Activated T-cell treated with anti-CD3 and anti-CD28 coated beads, Interleukin-2, amount 50 U/mL, for 72 hours (primary cell): Measurements from ENCODE around the gene PEX5L. TPM values are rescaled to one million over a fixed set of nuclear protein-coding genes. Genes with fewer than 3 reads are reported as not detected.

Source experiments
- ATAC-seq, 2 donors: fragments of 150-1000 bp; cut with Tn5 transposase; replicated peaks in 1 of 2; 2 replicates each; pipeline ENCODE4 v1.10.0; 2021; ENCODE audit warnings: moderate library complexity in 2 of 2, mild to moderate bottlenecking in 1 of 2
- DNase-seq, 2 donors: peaks; one replicate each; pipeline ENCODE4 v3.0.0; 2021 to 2022; ENCODE audit warnings: mixed read lengths in 1 of 2
- H3K27ac Mint-ChIP-seq: one replicate; pipeline ENCODE4 v1.8.0; 2022; ENCODE audit warnings: mild to moderate bottlenecking, moderate library complexity, mixed read lengths
- H3K27me3 Mint-ChIP-seq: one replicate; pipeline ENCODE4 v1.8.0; 2022; ENCODE audit warnings: low read depth, mixed read lengths
- H3K36me3 Mint-ChIP-seq, 2 donors: one replicate each; pipeline ENCODE4 v1.8.0; 2022; ENCODE audit warnings: mixed read lengths in 2 of 2, mild to moderate bottlenecking in 1 of 2; ENCODE audit not compliant: insufficient read depth in 2 of 2
- H3K4me1 Mint-ChIP-seq: one replicate; pipeline ENCODE4 v1.8.0; 2022; ENCODE audit warnings: low read depth, mixed read lengths
- H3K4me3 Mint-ChIP-seq, 2 donors: one replicate each; pipeline ENCODE4 v1.8.0; 2022; ENCODE audit warnings: mild to moderate bottlenecking in 2 of 2, mixed read lengths in 2 of 2, moderate library complexity in 2 of 2
- H3K9me3 Mint-ChIP-seq, 2 donors: one replicate each; pipeline ENCODE4 v1.8.0; 2022; ENCODE audit warnings: mixed read lengths in 2 of 2
- total RNA-seq, 2 donors: library from RNA; stranded (reverse); gene quantifications; one replicate each; pipeline ENCODE4 v1.2.3, GENCODE V29; 2022

Gene PEX5L
- total RNA-seq, 2 donors from 2014 or later: 0.23 to 0.31 TPM

GRCh38 chr3:179829401-179829800 is 207.3 kb downstream of the PEX5L start:
- Mint-ChIP-seq H3K9me3 (no peaks in the 10 kb centered on the region), H3K4me1 (no peaks in the 10 kb centered on the region), H3K27me3 (no peaks in the 10 kb centered on the region), H3K4me3 (no peak overlapping the region), H3K27ac (no peak overlapping the region), H3K36me3 (no peaks in the 10 kb centered on the region)
- DNase-seq (no peak), ATAC-seq (no peak)

GRCh38 chr3:179828738-179829137 is 208.0 kb downstream of the PEX5L start:
- Mint-ChIP-seq H3K36me3 (no peaks in the 10 kb centered on the region), H3K27me3 (no peaks in the 10 kb centered on the region), H3K9me3 (no peaks in the 10 kb centered on the region), H3K4me3 (no peak overlapping the region), H3K4me1 (no peaks in the 10 kb centered on the region), H3K27ac (no peak overlapping the region)
- no peak for ATAC-seq
- DNase-seq: no peak

DNA sequence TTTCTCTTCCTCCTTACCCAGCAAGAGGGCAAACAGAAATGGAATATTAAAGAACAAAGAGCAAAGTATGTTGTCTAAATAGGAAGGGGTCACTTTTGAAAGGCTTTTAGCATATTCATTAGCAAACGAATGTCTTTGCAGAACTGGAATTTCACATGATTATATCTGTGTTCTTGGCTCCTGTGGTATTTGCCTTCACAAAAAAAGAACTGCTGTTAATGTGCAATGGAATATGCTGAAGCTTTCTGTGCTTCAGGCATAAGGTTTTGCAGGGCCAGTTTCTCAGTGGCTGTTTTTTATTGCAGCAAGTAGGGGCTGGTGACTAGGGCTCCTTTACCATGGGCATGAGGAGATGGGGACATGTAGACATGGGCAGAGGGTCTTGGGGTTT is 210.5 kb downstream of the PEX5L start:
- Mint-ChIP-seq H3K36me3 (no peaks in the 10 kb centered on the region), H3K27ac (no peak overlapping the region), H3K27me3 (no peaks in the 10 kb centered on the region), H3K4me1 (no peaks in the 10 kb centered on the region), H3K4me3 (no peak overlapping the region), H3K9me3 (no peaks in the 10 kb centered on the region)
- DNase-seq: no peak
- ATAC-seq: no peak

GRCh38 chr3:179825527-179826246 is 211.1 kb downstream of the PEX5L start:
- no peak for DNase-seq
- no peaks in the 10 kb centered on the region for H3K9me3 Mint-ChIP-seq
- H3K36me3 Mint-ChIP-seq: no peaks in the 10 kb centered on the region
- H3K27me3 Mint-ChIP-seq: no peaks in the 10 kb centered on the region
- no peak overlapping the region for H3K4me3 Mint-ChIP-seq
- no peak for ATAC-seq
- no peak overlapping the region for H3K27ac Mint-ChIP-seq
- no peaks in the 10 kb centered on the region for H3K4me1 Mint-ChIP-seq

DNA sequence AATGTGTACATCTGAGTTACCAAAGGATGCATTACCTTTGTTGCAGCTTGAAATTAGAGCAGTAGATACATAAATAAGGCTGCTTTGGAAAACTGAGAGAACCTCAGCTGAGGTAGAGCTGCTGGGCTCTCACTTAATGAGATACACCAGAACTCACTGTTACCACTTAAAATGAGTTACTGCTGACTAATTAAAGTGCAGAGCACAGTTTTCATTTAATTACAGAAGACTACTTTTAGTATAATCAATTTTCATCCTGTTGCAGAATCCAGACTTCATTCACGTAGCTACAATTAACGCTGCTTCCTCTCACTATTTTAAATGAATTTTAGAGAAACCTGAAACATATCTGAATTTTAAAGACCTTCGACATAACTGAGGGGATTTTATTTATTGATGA is 214.4 kb downstream of the PEX5L start:
- Mint-ChIP-seq H3K27me3 (no peaks in the 10 kb centered on the region), H3K9me3 (no peaks in the 10 kb centered on the region), H3K4me1 (no peaks in the 10 kb centered on the region), H3K36me3 (no peaks in the 10 kb centered on the region), H3K4me3 (no peak overlapping the region), H3K27ac (no peak overlapping the region)
- ATAC-seq (no peak), DNase-seq (no peak)

GRCh38 chr3:179819379-179819778 is 217.4 kb downstream of the PEX5L start:
- no peak for DNase-seq
- Mint-ChIP-seq H3K4me3 (no peak overlapping the region), H3K27ac (no peak overlapping the region), H3K9me3 (no peaks in the 10 kb centered on the region), H3K36me3 (no peaks in the 10 kb centered on the region), H3K4me1 (no peaks in the 10 kb centered on the region), H3K27me3 (no peaks in the 10 kb centered on the region)
- ATAC-seq: no peak

- no peaks in the 10 kb centered on the region for H3K4me1 Mint-ChIP-seq
- H3K36me3 Mint-ChIP-seq: no peaks in the 10 kb centered on the region
- no peaks in the 10 kb centered on the region for H3K9me3 Mint-ChIP-seq
- no peak overlapping the region for H3K27ac Mint-ChIP-seq
- ATAC-seq (no peak), DNase-seq (no peak)
- no peak overlapping the region for H3K4me3 Mint-ChIP-seq
- H3K27me3 Mint-ChIP-seq: no peaks in the 10 kb centered on the region
Measured at GRCh38 chr3:179812096-179812382, 224.7 kb downstream of the PEX5L start.

DNA sequence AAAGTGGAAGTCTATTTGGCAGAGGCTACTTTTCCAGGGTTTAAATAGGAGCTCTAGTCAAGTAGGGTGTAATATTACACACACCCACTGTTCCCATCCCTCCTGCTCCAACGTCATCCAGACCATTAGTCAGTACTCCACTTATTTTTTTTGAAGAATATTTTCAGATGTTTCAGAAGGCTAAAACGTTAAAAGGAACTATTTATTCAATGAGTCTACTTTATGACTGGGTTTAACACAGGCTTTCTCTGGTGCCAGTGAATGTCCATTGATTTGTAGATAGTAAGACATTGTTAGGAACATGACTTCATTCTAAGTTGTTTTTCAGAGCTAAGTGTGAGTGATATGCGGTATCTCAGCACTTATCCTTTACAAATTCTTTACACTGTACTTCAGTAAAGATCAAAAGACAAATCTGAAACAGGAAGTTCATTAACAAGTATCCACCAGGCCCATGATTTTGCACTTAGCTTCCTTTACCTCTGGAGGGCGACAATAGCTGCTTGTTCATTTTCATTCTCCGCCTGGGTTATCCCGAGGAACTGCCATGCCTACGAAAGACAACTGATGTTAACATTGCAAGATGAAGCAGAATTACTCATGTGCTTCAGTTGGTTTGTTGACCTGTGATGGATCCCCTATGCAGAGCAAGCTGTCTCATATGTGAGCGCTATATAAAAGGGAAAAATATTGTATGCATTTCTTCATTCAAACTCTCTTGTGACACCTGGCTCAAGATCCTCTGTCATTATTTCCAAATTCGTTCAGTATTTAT is 225.2 kb downstream of the PEX5L start:
- no peaks in the 10 kb centered on the region for H3K36me3 Mint-ChIP-seq
- no peaks in the 10 kb centered on the region for H3K27me3 Mint-ChIP-seq
- no peak overlapping the region for H3K4me3 Mint-ChIP-seq
- peak; percentile 7 to 14 for DNase-seq
- H3K9me3 Mint-ChIP-seq: no peaks in the 10 kb centered on the region
- H3K4me1 Mint-ChIP-seq: no peaks in the 10 kb centered on the region
- H3K27ac Mint-ChIP-seq: no peak overlapping the region
- peak; percentile 49 for ATAC-seq

- no peaks in the 10 kb centered on the region for H3K9me3 Mint-ChIP-seq
- H3K4me1 Mint-ChIP-seq: no peaks in the 10 kb centered on the region
- H3K36me3 Mint-ChIP-seq: no peaks in the 10 kb centered on the region
- ATAC-seq (no peak), DNase-seq (no peak)
- H3K27ac Mint-ChIP-seq: no peak overlapping the region
- no peaks in the 10 kb centered on the region for H3K27me3 Mint-ChIP-seq
- no peak overlapping the region for H3K4me3 Mint-ChIP-seq
Measured at GRCh38 chr3:179809639-179810038, 227.1 kb downstream of the PEX5L start.

DNA sequence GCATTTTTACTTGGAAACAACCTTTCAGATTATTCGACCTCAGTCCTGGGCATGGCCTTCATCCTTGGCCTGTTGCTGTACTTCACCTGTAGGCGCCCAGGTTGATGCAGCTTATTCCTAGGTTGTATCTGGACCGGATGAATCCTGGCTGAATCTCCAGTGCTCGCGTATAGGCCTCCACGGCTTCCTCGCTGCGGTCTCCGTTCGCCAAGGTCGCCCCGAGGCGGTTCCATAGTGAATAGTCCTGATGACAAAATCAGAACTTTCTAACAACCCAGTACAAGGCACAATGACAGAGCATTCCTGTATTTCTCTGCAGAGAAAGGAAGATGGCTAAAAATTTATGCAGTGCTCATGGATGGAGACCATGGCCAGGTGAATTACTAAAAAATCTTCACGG is 229.1 kb downstream of the PEX5L start:
- ATAC-seq (no peak), DNase-seq (no peak)
- no peak overlapping the region for H3K4me3 Mint-ChIP-seq
- no peaks in the 10 kb centered on the region for H3K9me3 Mint-ChIP-seq
- H3K27me3 Mint-ChIP-seq: no peaks in the 10 kb centered on the region
- no peak overlapping the region for H3K27ac Mint-ChIP-seq
- H3K4me1 Mint-ChIP-seq: no peaks in the 10 kb centered on the region
- H3K36me3 Mint-ChIP-seq: no peaks in the 10 kb centered on the region

- Mint-ChIP-seq H3K27me3 (no peaks in the 10 kb centered on the region), H3K4me3 (no peak overlapping the region), H3K9me3 (no peaks in the 10 kb centered on the region), H3K4me1 (no peaks in the 10 kb centered on the region), H3K36me3 (no peaks in the 10 kb centered on the region), H3K27ac (no peak overlapping the region)
- DNase-seq: no peak
- no peak for ATAC-seq
Measured at GRCh38 chr3:179806177-179806576, 230.6 kb downstream of the PEX5L start.

DNA sequence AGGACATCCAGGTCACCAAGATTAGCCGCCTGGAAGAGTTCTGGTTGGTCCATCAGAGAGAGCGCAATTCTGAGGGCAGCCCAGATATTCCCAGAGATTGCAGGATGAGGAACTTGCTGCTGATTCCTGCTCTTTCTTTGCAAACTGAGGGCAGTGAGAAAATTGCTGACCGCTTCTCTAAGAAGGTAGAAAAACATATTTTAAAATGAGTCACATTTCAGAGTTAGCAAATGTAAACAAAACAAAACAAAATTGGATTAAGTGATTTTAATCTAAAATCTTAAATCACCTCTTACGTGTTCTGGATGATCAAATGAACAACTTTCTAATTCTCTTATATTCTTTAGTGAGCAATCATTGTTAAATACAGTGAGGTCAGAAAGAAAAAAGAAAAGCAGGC is 234.9 kb downstream of the PEX5L start:
- no peaks in the 10 kb centered on the region for H3K4me1 Mint-ChIP-seq
- no peaks in the 10 kb centered on the region for H3K9me3 Mint-ChIP-seq
- no peaks in the 10 kb centered on the region for H3K36me3 Mint-ChIP-seq
- H3K4me3 Mint-ChIP-seq: no peak overlapping the region
- H3K27ac Mint-ChIP-seq: no peak overlapping the region
- ATAC-seq (no peak), DNase-seq (no peak)
- no peaks in the 10 kb centered on the region for H3K27me3 Mint-ChIP-seq

DNA sequence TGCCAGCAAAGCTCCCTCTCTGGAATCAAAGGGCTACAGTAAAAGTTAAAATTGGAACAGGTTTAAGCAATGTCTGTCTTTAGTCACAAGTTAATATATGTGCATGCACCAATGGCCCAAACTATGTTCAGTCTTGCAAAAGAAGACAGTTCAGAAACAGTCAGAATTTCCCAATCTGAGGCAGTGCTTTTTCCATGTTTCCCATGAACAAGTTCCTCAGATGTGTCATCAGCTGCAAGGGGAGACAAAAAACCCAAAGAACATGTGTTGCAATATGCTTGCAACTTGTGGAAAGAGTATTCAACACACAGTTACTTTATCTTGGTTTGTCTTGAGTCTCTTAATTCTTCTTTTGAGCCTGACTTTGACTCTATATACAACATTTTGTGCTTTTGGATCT is 235.5 kb downstream of the PEX5L start:
- H3K9me3 Mint-ChIP-seq: no peaks in the 10 kb centered on the region
- no peak overlapping the region for H3K27ac Mint-ChIP-seq
- no peaks in the 10 kb centered on the region for H3K27me3 Mint-ChIP-seq
- no peak overlapping the region for H3K4me3 Mint-ChIP-seq
- no peak for DNase-seq
- H3K4me1 Mint-ChIP-seq: no peaks in the 10 kb centered on the region
- no peaks in the 10 kb centered on the region for H3K36me3 Mint-ChIP-seq
- no peak for ATAC-seq

DNA sequence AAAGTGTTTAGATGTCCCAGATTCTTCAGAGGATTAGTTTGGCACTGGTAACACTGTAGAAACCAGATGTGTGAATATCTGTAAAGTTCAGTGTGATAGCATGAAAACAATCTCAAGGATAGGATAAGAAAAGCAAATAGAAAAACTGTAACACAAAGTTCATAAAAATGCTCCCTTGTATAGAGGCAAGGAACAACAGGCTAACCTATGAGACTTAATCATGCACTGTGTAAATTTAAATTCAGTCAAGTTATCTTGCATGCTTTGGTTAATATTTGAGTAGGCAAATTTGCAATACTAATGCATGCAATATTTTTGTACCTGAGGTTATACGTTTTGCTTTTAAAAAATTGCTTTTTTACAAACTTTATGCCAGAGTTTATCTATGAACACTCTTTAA is 239.5 kb downstream of the PEX5L start:
- no peaks in the 10 kb centered on the region for H3K27me3 Mint-ChIP-seq
- H3K4me1 Mint-ChIP-seq: no peaks in the 10 kb centered on the region
- no peak overlapping the region for H3K4me3 Mint-ChIP-seq
- no peak for ATAC-seq
- H3K9me3 Mint-ChIP-seq: no peaks in the 10 kb centered on the region
- no peak for DNase-seq
- H3K36me3 Mint-ChIP-seq: no peaks in the 10 kb centered on the region
- no peak overlapping the region for H3K27ac Mint-ChIP-seq
